K562 (cell line): ENCODE data around the gene PREB. TPM values are rescaled to one million over a fixed set of nuclear protein-coding genes. Genes with fewer than 3 reads are reported as not detected.
A peak's percentile ranks its signal among the peaks of the same experiment; 100 is the strongest.

Experiments used
- BCL6 ChIP-seq: fragments of 250-450 bp; sonication (Bioruptor Pico); IDR thresholded peaks from 2 replicates; pipeline ENCODE4 v1.4.0; 2020
- CBX1 ChIP-seq: sonication (generic); IDR thresholded peaks from 2 replicates; pipeline ENCODE4 v1.6.1; 2016; ENCODE audit warnings: antibody characterized with exemption, low read depth, mild to moderate bottlenecking
- CEBPB ChIP-seq: fragments of 450-650 bp; IDR thresholded peaks from 2 replicates; pipeline ENCODE4 v1.6.1; 2016; ENCODE audit warnings: missing genetic modification characterization, missing compliant biosample characterization
- CEBPG ChIP-seq, 3 experiments: fragments of 200-800 bp in 1 of 3; sonication (Bioruptor generic) in 1 of 3; sonication (generic) in 1 of 3; formaldehyde crosslinking in 1 of 3; IDR thresholded peaks in 2 of 3; conservative IDR thresholded peaks in 1 of 3; 2 replicates each; pipeline versions ENCODE4 v1.6.1 to v1.8.0; 2016 to 2022; ENCODE audit warnings: missing compliant biosample characterization in 2 of 3, missing genetic modification characterization in 2 of 3, mild to moderate bottlenecking in 1 of 3, missing genetic modification reagents in 1 of 3
- EP400 ChIP-seq: fragments of 450-650 bp; IDR thresholded peaks from 2 replicates; pipeline ENCODE4 v1.6.1; 2017; ENCODE audit warnings: antibody characterized with exemption, mild to moderate bottlenecking, moderate library complexity
- ETV6 ChIP-seq, 3 experiments: fragments of 150-350 bp in 1 of 3; sonication (generic) in 1 of 3; formaldehyde crosslinking in 1 of 3; IDR thresholded peaks; 2 replicates each; pipeline versions ENCODE4 v1.6.1 to v1.8.0; 2014 to 2022; ENCODE audit warnings: borderline replicate concordance in 2 of 3, low read depth in 2 of 3, antibody characterized with exemption in 1 of 3, low read length in 1 of 3, mild to moderate bottlenecking in 1 of 3, missing genetic modification reagents in 1 of 3
- FIP1L1 ChIP-seq: fragments of 200-400 bp; formaldehyde crosslinking; IDR thresholded peaks from 2 replicates; pipeline ENCODE4 v1.6.1; 2018; ENCODE audit warnings: mild to moderate bottlenecking, low read depth, low read length; ENCODE audit not compliant: poor library complexity, severe bottlenecking
- GATAD2B ChIP-seq: fragments of 450-650 bp; IDR thresholded peaks from 2 replicates; pipeline ENCODE4 v1.6.1; 2017; ENCODE audit warnings: mild to moderate bottlenecking, borderline replicate concordance
- HDAC3 ChIP-seq: fragments of 450-650 bp; IDR thresholded peaks from 2 replicates; pipeline ENCODE4 v1.6.1; 2018; ENCODE audit warnings: borderline replicate concordance, mild to moderate bottlenecking, moderate library complexity; ENCODE audit not compliant: partially characterized antibody
- HDAC6 ChIP-seq: IDR thresholded peaks from 2 replicates; pipeline ENCODE4 v1.6.1; 2012; ENCODE audit warnings: low read depth, mild to moderate bottlenecking, control low read depth, inconsistent platforms, low read length, moderate library complexity
- MCM7 ChIP-seq, 2 experiments: fragments of 450-650 bp; IDR thresholded peaks; 2 replicates each; pipeline ENCODE4 v1.6.1; 2016 to 2018
- NFYB ChIP-seq: IDR thresholded peaks from 2 replicates; pipeline ENCODE4 v1.6.1; 2011; ENCODE audit warnings: mild to moderate bottlenecking, moderate library complexity; ENCODE audit not compliant: insufficient read length; ENCODE audit errors: extremely low read depth
- SAFB ChIP-seq: fragments of 200-400 bp; formaldehyde crosslinking; IDR thresholded peaks from 2 replicates; pipeline ENCODE4 v1.6.1; 2017; ENCODE audit warnings: low read depth, low read length, borderline replicate concordance
- SETDB1 ChIP-seq: IDR thresholded peaks from one replicate; pipeline ENCODE4 v1.6.1; 2012; ENCODE audit warnings: low read length, control low read depth, inconsistent platforms
- SMARCA4 ChIP-seq: fragments of 450-650 bp; IDR thresholded peaks from 2 replicates; pipeline ENCODE4 v1.6.1; 2016
- TRIM24 ChIP-seq, 2 experiments: fragments of 450-650 bp; IDR thresholded peaks; 2 replicates each; pipeline ENCODE4 v1.6.1; 2016
- ZBTB1 ChIP-seq: sonication (generic); formaldehyde crosslinking; IDR thresholded peaks from 2 replicates; pipeline ENCODE4 v1.8.1; 2023; ENCODE audit warnings: missing genetic modification reagents, low read depth, mild to moderate bottlenecking, borderline replicate concordance
- ZC3H4 ChIP-seq: sonication (generic); formaldehyde crosslinking; IDR thresholded peaks from 2 replicates; pipeline ENCODE4 v1.9.0; 2021; ENCODE audit warnings: missing genetic modification reagents, borderline replicate concordance
- ZNF12 ChIP-seq: sonication (generic); formaldehyde crosslinking; IDR thresholded peaks from 2 replicates; pipeline ENCODE4 v1.4.0; 2020; ENCODE audit warnings: mild to moderate bottlenecking, missing genetic modification reagents
- ZNF121 ChIP-seq: sonication (generic); formaldehyde crosslinking; conservative IDR thresholded peaks from 2 replicates; pipeline ENCODE4 v1.8.0; 2022; ENCODE audit warnings: missing genetic modification reagents
- ZNF175 ChIP-seq: fragments of 200-800 bp; sonication (Bioruptor generic); IDR thresholded peaks from 2 replicates; pipeline ENCODE4 v1.6.1; 2016; ENCODE audit warnings: low read depth, mild to moderate bottlenecking, missing genetic modification characterization, missing compliant biosample characterization
- ZNF3 ChIP-seq: fragments of 250-450 bp; sonication (Bioruptor Pico); IDR thresholded peaks from 2 replicates; pipeline ENCODE4 v1.5.0; 2021; ENCODE audit warnings: mild to moderate bottlenecking, moderate library complexity
- ZNF311 ChIP-seq: fragments of 250-450 bp; sonication (Bioruptor Pico); IDR thresholded peaks from 2 replicates; pipeline ENCODE4 v1.4.0; 2020; ENCODE audit warnings: mild to moderate bottlenecking, moderate library complexity
- ZNF354B ChIP-seq: fragments of 250-450 bp; sonication (Bioruptor Pico); IDR thresholded peaks from 2 replicates; pipeline ENCODE4 v1.4.0; 2020
- ZNF589 ChIP-seq: fragments of 200-800 bp; sonication (Bioruptor generic); IDR thresholded peaks from 2 replicates; pipeline ENCODE4 v1.6.1; 2016; ENCODE audit warnings: low read depth, missing genetic modification characterization, missing compliant biosample characterization
- ZNF699 ChIP-seq: fragments of 250-450 bp; sonication (Bioruptor Pico); IDR thresholded peaks from 2 replicates; pipeline ENCODE4 v1.8.0; 2021; ENCODE audit warnings: mild to moderate bottlenecking, moderate library complexity; ENCODE audit not compliant: insufficient replicate concordance
- ZNF77 ChIP-seq: fragments of 250-450 bp; sonication (Bioruptor Pico); IDR thresholded peaks from 2 replicates; pipeline ENCODE4 v1.5.0; 2020
- polyA plus RNA-seq, 8 experiments: library from polyadenylated mRNA; depleted of rRNA in 4 of 8; stranded (reverse) in 5 of 8; unstranded in 3 of 8; fragments of >200 nt; fragmentation: Nextera tagmentation in 2 of 8; fragmentation: Illumina TruSeq in 1 of 8; extraction: Ambion mirVana in 2 of 8; extraction: Trizol in 1 of 8; gene quantifications; 2 replicates each; pipeline versions ENCODE4 v1.2.1 to v1.2.3, GENCODE V29; 2011 to 2014; ENCODE audit warnings: inconsistent platforms in 1 of 8, missing spikeins in 1 of 8
- total RNA-seq, 7 experiments: library from RNA; depleted of rRNA in 6 of 7; stranded (reverse); fragments of >200 nt in 6 of 7; fragmentation: Illumina TruSeq in 2 of 7; extraction: Trizol in 2 of 7; gene quantifications; 2 replicates each; pipeline versions ENCODE4 v1.2.1 to v1.2.3, GENCODE V29; 2011 to 2021; ENCODE audit warnings: low replicate concordance in 1 of 7
- TF ChIP-seq, protein P1 (sequence below): fragments of 250-450 bp; sonication (Bioruptor Pico); IDR thresholded peaks from 2 replicates; pipeline ENCODE4 v1.5.0; 2022; ENCODE audit warnings: mild to moderate bottlenecking

PREB gene
- total and polyA plus RNA-seq, 9 of the 15 experiments (the other 6 are each of a cell fraction or from before 2014, with no cell fraction given): 35.1 to 84.2 (median 67.2) TPM

DNA sequence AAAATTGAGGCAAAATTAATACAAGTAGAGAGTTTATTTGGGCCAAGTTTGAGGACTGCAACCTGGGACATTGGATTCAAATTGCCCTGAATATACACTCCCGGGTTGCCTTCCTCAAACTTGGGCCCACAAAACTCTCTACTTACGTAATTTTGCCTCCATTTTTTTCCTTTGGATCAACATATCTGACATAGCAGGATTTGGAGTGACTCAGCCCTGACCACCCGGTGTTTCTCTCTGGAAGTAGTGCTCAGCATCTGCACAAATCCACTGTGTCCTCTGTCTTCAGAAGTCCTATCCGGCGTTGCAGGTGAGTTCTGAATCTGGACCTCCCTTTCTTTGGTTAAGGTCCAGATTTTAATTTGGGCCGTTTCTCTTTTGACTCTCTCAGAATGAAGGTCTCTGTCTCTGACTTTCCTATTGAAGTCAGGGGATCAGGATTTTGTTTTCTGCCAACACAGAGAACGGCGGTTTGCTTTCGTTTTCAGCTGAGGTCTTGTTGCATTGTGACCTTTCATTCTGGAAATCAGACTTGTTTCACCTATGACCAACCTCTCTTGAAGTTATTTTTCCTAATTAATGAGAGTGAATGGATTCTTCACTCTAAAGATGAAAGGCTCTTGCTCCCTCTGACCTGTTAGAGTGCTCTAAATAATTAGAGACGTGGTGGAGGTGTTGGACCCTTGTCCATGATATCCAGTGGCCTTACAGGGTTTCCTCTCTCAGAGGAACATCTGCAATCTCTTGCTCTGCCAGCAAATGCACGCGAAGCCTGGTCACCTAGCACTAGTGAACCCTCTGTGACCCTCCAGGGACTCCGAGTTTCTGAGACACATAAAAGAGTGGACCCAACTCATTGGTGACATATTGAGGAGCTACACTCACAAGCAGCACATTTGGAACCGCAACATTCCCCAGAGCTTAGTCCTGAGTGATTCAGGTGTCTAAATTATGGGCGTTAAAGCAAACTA, 28.0 kb upstream of the PREB start (continued):
- TF ChIP-seq MCM7 (IDR thresholded peaks at IDR 0.05) (no peak), ZNF311 (no peak), SAFB (no peak), ZC3H4 (CRISPR knock-in tag) (no peak), ZNF175 (no peak), ZNF12 (CRISPR knock-in tag) (no peak), GATAD2B (no peak), HDAC3 (no peak), CEBPB (tag) (peak; percentile 53), SMARCA4 (peak; percentile 20; the same call in 1 of the 2 replicates), HDAC6 (no peak), EP400 (no peak), ZNF121 (CRISPR knock-in tag) (no peak), CBX1 (no peak), ZNF354B (CRISPR knock-in tag) (no peak), SETDB1 (no peak), TRIM24 (IDR thresholded peaks at IDR 0.05) (no peak), NFYB (no peak), ETV6 (IDR thresholded peaks at IDR 0.05; ENCODE audit: borderline replicate concordance in 1 of 2, low read depth in 2 of 2, low read length in 1 of 2) (no peak), ETV6 (CRISPR knock-in tag; IDR thresholded peaks at IDR 0.05; ENCODE audit: borderline replicate concordance) (no peak), CEBPG (CRISPR knock-in tag; IDR thresholded peaks at IDR 0.05) (no peak), CEBPG (tag; conservative IDR thresholded peaks at IDR 0.05 in 1 of 2, IDR thresholded peaks at IDR 0.05 in 1 of 2) (0 out of 4 replicates have a peak, but pooled peaks have one; percentile 16 to 24), ZNF699 (CRISPR knock-in tag) (no peak), BCL6 (no peak), ZNF589 (no peak), ZBTB1 (CRISPR knock-in tag) (no peak), ZNF77 (CRISPR knock-in tag) (no peak), FIP1L1 (no peak), ZNF3 (CRISPR knock-in tag) (no peak)
- TF ChIP-seq, protein P1, sequence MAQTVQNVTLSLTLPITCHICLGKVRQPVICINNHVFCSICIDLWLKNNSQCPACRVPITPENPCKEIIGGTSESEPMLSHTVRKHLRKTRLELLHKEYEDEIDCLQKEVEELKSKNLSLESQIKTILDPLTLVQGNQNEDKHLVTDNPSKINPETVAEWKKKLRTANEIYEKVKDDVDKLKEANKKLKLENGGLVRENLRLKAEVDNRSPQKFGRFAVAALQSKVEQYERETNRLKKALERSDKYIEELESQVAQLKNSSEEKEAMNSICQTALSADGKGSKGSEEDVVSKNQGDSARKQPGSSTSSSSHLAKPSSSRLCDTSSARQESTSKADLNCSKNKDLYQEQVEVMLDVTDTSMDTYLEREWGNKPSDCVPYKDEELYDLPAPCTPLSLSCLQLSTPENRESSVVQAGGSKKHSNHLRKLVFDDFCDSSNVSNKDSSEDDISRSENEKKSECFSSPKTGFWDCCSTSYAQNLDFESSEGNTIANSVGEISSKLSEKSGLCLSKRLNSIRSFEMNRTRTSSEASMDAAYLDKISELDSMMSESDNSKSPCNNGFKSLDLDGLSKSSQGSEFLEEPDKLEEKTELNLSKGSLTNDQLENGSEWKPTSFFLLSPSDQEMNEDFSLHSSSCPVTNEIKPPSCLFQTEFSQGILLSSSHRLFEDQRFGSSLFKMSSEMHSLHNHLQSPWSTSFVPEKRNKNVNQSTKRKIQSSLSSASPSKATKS: no peak
